IMR-90 (cell line): ENCODE results near the gene CREBZF. TPM values are rescaled to one million over a fixed set of nuclear protein-coding genes. Genes with fewer than 3 reads are reported as not detected.
A peak's percentile ranks its signal among the peaks of the same experiment; 100 is the strongest.
"Not testable (repeated sequence)": the region's sequence is repeated elsewhere in the genome, so short reads cannot be mapped to it uniquely, and the experiment has no call there.

ENCODE experiments used
- ATAC-seq: fragments of 200-7000 bp; cut with Tn5 transposase; 2 replicates; pipeline ENCODE4 v1.9.1; 2020; ENCODE audit warnings: low read depth, mild to moderate bottlenecking, moderate library complexity
- BruUV-seq: library from RNA; stranded (reverse); fragments of 400-500 nt; replicated peaks from 2 replicates; lab custom pipeline; 2021; lab: Mats Ljungman, UMichigan
- CTCF ChIA-PET: fragments of 300-600 bp; formaldehyde crosslinking; extraction: SDS; loops from one replicate; lab custom pipeline; 2021; ENCODE audit warnings: antibody characterized with exemption; lab: Yijun Ruan, JAX
- POLR2A ChIA-PET: fragments of 300-600 bp; sonication (Branson Sonifier 250); formaldehyde crosslinking; loops from one replicate; lab custom pipeline; 2022; ENCODE audit warnings: antibody characterized with exemption; ENCODE audit not compliant: unreplicated experiment; lab: Charles Lee
- DNase-seq: peaks from one replicate; pipeline ENCODE4 v3.0.0; 2013
- H2AFZ ChIP-seq: replicated peaks from 2 replicates; pipeline ENCODE3; 2013; ENCODE audit warnings: low read length, mild to moderate bottlenecking; ENCODE audit not compliant: poor library complexity
- H2AK5ac ChIP-seq: 2 replicates; pipeline ENCODE4 v1.6.1; 2013; ENCODE audit warnings: low read depth, low read length, inconsistent platforms
- H2AK9ac ChIP-seq: replicated peaks from 2 replicates; pipeline ENCODE3; 2013; ENCODE audit warnings: mild to moderate bottlenecking, low read depth, low read length, moderate library complexity; ENCODE audit not compliant: poor library complexity
- H2BK120ac ChIP-seq: 2 replicates; pipeline ENCODE4 v1.6.1; 2013; ENCODE audit warnings: low read depth, low read length, inconsistent platforms
- H2BK15ac ChIP-seq: 3 replicates; pipeline ENCODE4 v1.6.1; 2013; ENCODE audit warnings: low read depth, low read length, inconsistent platforms
- H2BK20ac ChIP-seq: 2 replicates; pipeline ENCODE4 v1.6.1; 2013; ENCODE audit warnings: low read depth, mild to moderate bottlenecking, inconsistent platforms, low read length, moderate library complexity
- H2BK5ac ChIP-seq: 2 replicates; pipeline ENCODE4 v1.6.1; 2013; ENCODE audit warnings: mild to moderate bottlenecking, low read depth, low read length, inconsistent platforms; ENCODE audit not compliant: poor library complexity, severe bottlenecking
- H3K14ac ChIP-seq: replicated peaks from 2 replicates; pipeline ENCODE4 v1.6.1; 2013; ENCODE audit warnings: low read depth, low read length, inconsistent platforms
- H3K18ac ChIP-seq: 2 replicates; pipeline ENCODE4 v1.6.1; 2013; ENCODE audit warnings: low read depth, low read length, control low read depth
- H3K23ac ChIP-seq: 2 replicates; pipeline ENCODE4 v1.6.1; 2013; ENCODE audit warnings: low read depth, low read length, inconsistent platforms
- H3K27ac ChIP-seq: 2 replicates; pipeline ENCODE4 v1.5.1; 2013; ENCODE audit warnings: mild to moderate bottlenecking, control low read depth, low read length; ENCODE audit not compliant: insufficient read depth
- H3K27me3 ChIP-seq: 2 replicates; pipeline ENCODE4 v1.6.1; 2013; ENCODE audit warnings: low read length; ENCODE audit not compliant: control insufficient read depth, insufficient read depth
- H3K36me3 ChIP-seq: 2 replicates; pipeline ENCODE4 v1.6.1; 2013; ENCODE audit warnings: low read length, mixed read lengths; ENCODE audit not compliant: control insufficient read depth, insufficient read depth
- H3K4ac ChIP-seq: 2 replicates; pipeline ENCODE4 v1.6.1; 2013; ENCODE audit warnings: low read depth, low read length, inconsistent platforms
- H3K4me1 ChIP-seq: 2 replicates; pipeline ENCODE4 v1.6.1; 2013; ENCODE audit warnings: low read length, mixed read lengths; ENCODE audit not compliant: control insufficient read depth, insufficient read depth
- H3K4me2 ChIP-seq: 2 replicates; pipeline ENCODE4 v1.6.1; 2013; ENCODE audit warnings: low read depth, mild to moderate bottlenecking, control low read depth, low read length, moderate library complexity
- H3K4me3 ChIP-seq: 2 replicates; pipeline ENCODE4 v1.5.1; 2013; ENCODE audit warnings: low read depth, mild to moderate bottlenecking, control low read depth, low read length, moderate library complexity; ENCODE audit not compliant: insufficient read depth
- H3K56ac ChIP-seq: 2 replicates; pipeline ENCODE4 v1.6.1; 2013; ENCODE audit warnings: low read length, inconsistent platforms; ENCODE audit not compliant: insufficient read depth; ENCODE audit errors: extremely low read depth
- H3K79me1 ChIP-seq, 2 experiments: 2 replicates each; pipeline ENCODE4 v1.6.1; 2013; ENCODE audit warnings: low read length in 2 of 2, inconsistent platforms in 1 of 2, low read depth in 1 of 2
- H3K9ac ChIP-seq: 2 replicates; pipeline ENCODE4 v1.6.1; 2013; ENCODE audit warnings: low read depth, low read length, control low read depth
- H3K9me1 ChIP-seq: 2 replicates; pipeline ENCODE4 v1.6.1; 2013; ENCODE audit warnings: low read length, inconsistent platforms; ENCODE audit not compliant: insufficient read depth
- H3K9me3 ChIP-seq: 2 replicates; pipeline ENCODE4 v1.6.1; 2013; ENCODE audit warnings: low read length; ENCODE audit not compliant: control insufficient read depth, insufficient read depth
- H4K20me1 ChIP-seq: 2 replicates; pipeline ENCODE4 v1.6.1; 2013; ENCODE audit warnings: low read length, inconsistent platforms; ENCODE audit not compliant: insufficient read depth
- H4K5ac ChIP-seq: 2 replicates; pipeline ENCODE4 v1.6.1; 2013; ENCODE audit warnings: mild to moderate bottlenecking, low read depth, low read length, control low read depth
- H4K8ac ChIP-seq, 2 experiments: 2 replicates each; pipeline ENCODE4 v1.6.1; 2013; ENCODE audit warnings: low read depth in 2 of 2, low read length in 2 of 2, control low read depth in 1 of 2, inconsistent platforms in 1 of 2
- H4K91ac ChIP-seq: 2 replicates; pipeline ENCODE4 v1.6.1; 2013; ENCODE audit warnings: low read depth, low read length, inconsistent platforms; ENCODE audit not compliant: insufficient read depth
- BHLHE40 ChIP-seq: fragments of 150-350 bp; IDR thresholded peaks from 2 replicates; pipeline ENCODE4 v1.6.1; 2016; ENCODE audit warnings: mild to moderate bottlenecking, low read depth, low read length
- CEBPB ChIP-seq: IDR thresholded peaks from 2 replicates; pipeline ENCODE4 v1.6.1; 2012; ENCODE audit warnings: low read depth, low read length, improper control_type of control experiment
- MAZ ChIP-seq: IDR thresholded peaks from 2 replicates; pipeline ENCODE4 v1.6.1; 2012; ENCODE audit warnings: low read depth, mild to moderate bottlenecking, low read length, improper control_type of control experiment, moderate library complexity, borderline replicate concordance
- MXI1 ChIP-seq: IDR thresholded peaks from 2 replicates; pipeline ENCODE4 v1.6.1; 2012; ENCODE audit warnings: low read depth, mild to moderate bottlenecking, low read length, moderate library complexity, borderline replicate concordance
- RAD21 ChIP-seq: IDR thresholded peaks from 2 replicates; pipeline ENCODE4 v1.6.1; 2012; ENCODE audit warnings: low read length, improper control_type of control experiment
- WGBS, 2 experiments: methylation state at CpG; one replicate each; pipeline versions ENCODE4 v1.1.5 to v1.1.7; 2013; ENCODE audit warnings: missing lambda C conversion rate in 2 of 2; ENCODE audit not compliant: insufficient read length in 1 of 2; ENCODE audit errors: extremely low coverage in 2 of 2; 5-methylcytosine and 5-hydroxymethylcytosine counted together
- dilution Hi-C: fragments of 300-500 bp; cut with HindIII; formaldehyde crosslinking; loops from one replicate; pipeline ENCODE4 v1.14.3; 2018; ENCODE audit warnings: low sequenced_read_pairs; ENCODE audit not compliant: unreplicated experiment
- in situ Hi-C: fragments of 300-500 bp; cut with MboI; formaldehyde crosslinking; loops from 3 replicates; pipeline ENCODE4 v1.14.3; 2019; ENCODE audit warnings: low sequenced_read_pairs, inconsistent platforms, mixed read lengths
- intact Hi-C: fragments of 100-400 bp; cut with micrococcal nuclease; formaldehyde crosslinking; loops from 2 replicates; pipeline ENCODE4 v1.10.0; 2022
- polyA plus RNA-seq, 3 experiments: library from polyadenylated mRNA; depleted of rRNA; stranded (reverse); fragments of >200 nt; gene quantifications; 2 replicates each; pipeline ENCODE4 v1.2.3, GENCODE V29; 2012; ENCODE audit warnings: low replicate concordance in 1 of 3
- total RNA-seq: library from RNA; depleted of rRNA; stranded (reverse); fragments of >200 nt; gene quantifications from 2 replicates; pipeline ENCODE4 v1.2.3, GENCODE V29; 2012

Gene CREBZF
- total and polyA plus RNA-seq, 2 of the 4 experiments (the other 2 are of a cell fraction), result 12.5 to 17.7 TPM

DNA sequence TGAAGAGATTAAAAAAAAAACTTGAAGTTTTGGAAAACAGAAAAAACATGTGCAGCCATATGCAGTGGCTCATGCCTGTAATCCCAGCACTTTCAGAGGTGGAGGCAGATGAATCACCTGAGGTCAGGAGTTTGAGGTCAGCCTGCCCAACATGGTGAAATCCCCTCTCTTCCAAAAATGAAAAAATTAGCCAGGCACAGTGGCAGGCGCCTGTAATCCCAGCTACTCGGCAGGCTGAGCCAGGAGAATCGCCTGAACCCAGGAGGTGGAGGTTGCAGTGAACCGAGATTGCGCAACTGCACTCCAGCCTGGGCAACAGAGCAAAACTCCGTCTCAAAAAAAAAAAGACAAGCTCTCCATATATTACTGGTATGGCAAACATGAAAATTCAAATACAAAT lies 45.4 kb downstream of the CREBZF start:
- Histone ChIP-seq H3K36me3 (no peaks in the 10 kb centered on the region), H3K4me2 (no peak overlapping the region), H4K5ac (no peak overlapping the region), H3K23ac (no peak overlapping the region), H3K4me3 (no peak overlapping the region), H3K27me3 (no peaks in the 10 kb centered on the region; the same call in 1 of the 2 replicates), H3K4me1 (no peaks in the 10 kb centered on the region), H2BK20ac (no peak overlapping the region), H3K79me1 (no peaks in the 10 kb centered on the region), H3K14ac (no peak overlapping the region), H3K4ac (no peak overlapping the region), H2BK15ac (no peak overlapping the region), H4K20me1 (no peaks in the 10 kb centered on the region), H3K18ac (no peak overlapping the region), H2BK5ac (no peak overlapping the region), H3K56ac (no peak overlapping the region), H2AK5ac (no peak overlapping the region), H3K27ac (no peak overlapping the region), H2AFZ (no peak overlapping the region), H2BK120ac (no peak overlapping the region), H3K9ac (no peak overlapping the region), H3K9me3 (no peaks in the 10 kb centered on the region), H2AK9ac (no peak overlapping the region), H4K91ac (no peak overlapping the region), H3K9me1 (no peaks in the 10 kb centered on the region), H4K8ac (no peak overlapping the region)
- no peak for ATAC-seq
- BruUV-seq, result no TSS peak
- intact Hi-C loops, result no loop called here
- no CpG with 5 or more reads among the region's 6 CpGs for WGBS, 2 experiments
- ChIA-PET POLR2A (no interaction called here), CTCF (no interaction called here)
- TF ChIP-seq CEBPB (peak; percentile 85), MXI1 (no peak), BHLHE40 (no peak), RAD21 (no peak), MAZ (no peak)
- DNase-seq, result no peak
- in situ Hi-C loops, result no loop called here
- dilution Hi-C loops, result no loop called here

- dilution Hi-C loops, result not testable (repeated sequence)
Measured at GRCh38 chr11:85611643-85612042, 53.3 kb downstream of the CREBZF start.

More at GRCh38 chr11:85611643-85612042, 53.3 kb downstream of the CREBZF start:
- H3K36me3 ChIP-seq, H2BK20ac ChIP-seq, H4K8ac ChIP-seq, H3K23ac ChIP-seq, H2BK120ac ChIP-seq, H3K27me3 ChIP-seq, H2AK9ac ChIP-seq, H2AFZ ChIP-seq, H2BK5ac ChIP-seq, H3K4me1 ChIP-seq, H4K20me1 ChIP-seq, CTCF ChIA-PET, in situ Hi-C loops, POLR2A ChIA-PET, H3K14ac ChIP-seq, H3K4ac ChIP-seq, ATAC-seq, H3K27ac ChIP-seq, H3K9me1 ChIP-seq, H3K9me3 ChIP-seq, H4K91ac ChIP-seq, H3K4me3 ChIP-seq, H2BK15ac ChIP-seq, H3K56ac ChIP-seq, H2AK5ac ChIP-seq, H3K9ac ChIP-seq, H4K5ac ChIP-seq, H3K4me2 ChIP-seq, H3K18ac ChIP-seq, intact Hi-C loops, DNase-seq, H3K79me1 ChIP-seq, BruUV-seq: not testable (repeated sequence)
- no CpG with 5 or more reads among the region's 2 CpGs for WGBS, 2 experiments
